HG02678 (cell line): ENCODE measurements around the gene CASZ1.

Experiments used
- ATAC-seq: cut with Tn5 transposase; IDR thresholded peaks from one replicate; pipeline ENCODE4 v1.9.1; 2021; ENCODE audit warnings: mild to moderate bottlenecking, moderate library complexity; ENCODE audit not compliant: unreplicated experiment

The CASZ1 gene

GRCh38 chr1:10796029-10796944, at the start of gene CASZ1:
CASZ1 (minus strand) TSS chr1:10796646; CDS start chr1:10693889, 102,757 bp downstream.
- no peak for ATAC-seq

- ATAC-seq = no peak
Observed at GRCh38 chr1:10843697-10844096, 47.3 kb upstream of the CASZ1 start.

GRCh38 chr1:10841118-10841517, 44.7 kb upstream of the CASZ1 start:
- no peak for ATAC-seq

GRCh38 chr1:10839188-10839770, 42.8 kb upstream of the CASZ1 start:
- ATAC-seq = no peak

- no peak for ATAC-seq
Observed at GRCh38 chr1:10838541-10838940, 42.1 kb upstream of the CASZ1 start.

GRCh38 chr1:10836726-10837125, 40.3 kb upstream of the CASZ1 start:
- no peak for ATAC-seq

- no peak for ATAC-seq
Observed at GRCh38 chr1:10835822-10836421, 39.5 kb upstream of the CASZ1 start.

GRCh38 chr1:10835421-10835820, 39.0 kb upstream of the CASZ1 start:
- ATAC-seq = no peak

GRCh38 chr1:10834770-10835412, 38.4 kb upstream of the CASZ1 start:
- ATAC-seq = no peak

GRCh38 chr1:10833630-10834557, 37.4 kb upstream of the CASZ1 start:
- ATAC-seq = no peak

GRCh38 chr1:10832703-10833102, 36.3 kb upstream of the CASZ1 start:
- no peak for ATAC-seq

- no peak for ATAC-seq
Observed at GRCh38 chr1:10830961-10831668, 34.7 kb upstream of the CASZ1 start.

- no peak for ATAC-seq
Observed at GRCh38 chr1:10829965-10830515, 33.6 kb upstream of the CASZ1 start.

GRCh38 chr1:10829067-10829818, 32.8 kb upstream of the CASZ1 start:
- no peak for ATAC-seq

- ATAC-seq = no peak
Observed at GRCh38 chr1:10827377-10828333, 31.2 kb upstream of the CASZ1 start.

GRCh38 chr1:10825592-10825991, 29.1 kb upstream of the CASZ1 start:
- no peak for ATAC-seq

GRCh38 chr1:10824821-10825540, 28.5 kb upstream of the CASZ1 start:
- ATAC-seq = no peak
